HG03442 (cell line): ENCODE results near the gene THOC2.
"Not testable (repeated sequence)": the region's sequence is repeated elsewhere in the genome, so short reads cannot be mapped to it uniquely, and the experiment has no call there.

Experiments
- ATAC-seq: cut with Tn5 transposase; IDR thresholded peaks from one replicate; pipeline ENCODE4 v1.9.1; 2021; ENCODE audit warnings: mild to moderate bottlenecking, moderate library complexity; ENCODE audit not compliant: unreplicated experiment

Gene THOC2

DNA sequence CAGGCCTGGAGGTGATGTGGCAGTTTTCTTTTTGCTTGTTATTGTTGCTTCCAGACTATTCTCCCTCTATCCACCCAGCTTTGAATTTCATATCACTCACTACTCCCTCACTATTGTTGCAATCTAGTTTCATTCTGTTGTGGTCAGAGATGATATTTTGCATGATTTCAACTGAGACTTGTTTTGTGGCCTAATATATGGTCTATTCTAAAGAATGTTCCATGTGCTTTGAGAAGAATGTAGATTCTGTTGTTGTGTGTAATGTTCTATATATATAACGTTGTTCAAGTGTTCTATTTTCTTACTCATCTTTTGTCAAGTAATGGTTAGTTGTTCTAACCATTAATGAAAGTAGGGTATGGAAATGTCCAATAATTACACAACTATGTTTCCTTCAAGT is 59.0 kb downstream of the THOC2 start:
- peak; percentile 59 for ATAC-seq

DNA sequence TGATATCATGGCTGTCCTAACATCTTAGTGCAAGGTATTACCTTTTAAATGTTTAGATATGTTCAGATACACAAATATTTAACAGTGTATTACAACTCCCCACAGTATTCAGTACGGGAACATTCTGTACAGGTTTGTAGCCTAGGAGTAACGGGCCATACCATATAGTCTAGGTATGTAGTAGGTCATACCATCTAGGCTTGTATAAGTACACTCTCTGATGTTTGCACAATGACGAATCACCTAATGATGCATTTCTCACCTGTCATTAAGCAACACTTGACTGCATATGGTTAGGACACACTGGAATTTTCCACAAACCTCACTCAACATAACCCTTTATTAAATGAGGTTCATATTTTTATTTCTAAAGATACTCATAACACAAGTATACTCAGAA is 67.7 kb downstream of the THOC2 start:
- no peak for ATAC-seq

DNA sequence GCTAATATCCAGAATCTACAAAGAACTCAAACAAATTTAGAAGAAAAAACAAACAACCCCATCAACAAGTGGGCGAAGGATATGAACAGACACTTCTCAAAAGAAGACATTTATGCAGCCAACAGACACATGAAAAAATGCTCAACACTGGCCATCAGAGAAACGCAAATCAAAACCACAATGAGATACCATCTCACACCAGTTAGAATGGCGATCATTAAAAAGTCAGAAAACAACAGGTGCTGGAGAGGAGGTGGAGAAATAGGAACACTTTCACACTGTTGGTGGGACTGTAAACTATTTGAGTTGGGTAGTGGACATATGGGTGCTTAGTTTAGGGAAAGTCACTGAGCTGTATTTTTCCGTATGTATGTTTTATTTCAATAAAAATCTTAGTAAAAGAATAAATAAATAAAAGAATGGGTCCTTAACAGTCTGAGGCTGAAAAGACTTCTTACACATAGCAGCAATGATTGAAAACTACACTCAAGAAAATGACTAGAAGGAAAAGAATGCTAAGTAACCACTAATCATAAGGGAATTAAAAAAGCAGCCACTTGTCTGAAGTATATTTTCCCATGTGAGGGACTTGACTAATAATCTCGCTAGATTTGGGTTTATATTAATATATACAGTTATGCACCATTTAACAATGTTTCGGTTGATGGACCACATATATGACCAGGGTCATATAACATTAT is 68.2 kb downstream of the THOC2 start:
- ATAC-seq = not testable (repeated sequence)

DNA sequence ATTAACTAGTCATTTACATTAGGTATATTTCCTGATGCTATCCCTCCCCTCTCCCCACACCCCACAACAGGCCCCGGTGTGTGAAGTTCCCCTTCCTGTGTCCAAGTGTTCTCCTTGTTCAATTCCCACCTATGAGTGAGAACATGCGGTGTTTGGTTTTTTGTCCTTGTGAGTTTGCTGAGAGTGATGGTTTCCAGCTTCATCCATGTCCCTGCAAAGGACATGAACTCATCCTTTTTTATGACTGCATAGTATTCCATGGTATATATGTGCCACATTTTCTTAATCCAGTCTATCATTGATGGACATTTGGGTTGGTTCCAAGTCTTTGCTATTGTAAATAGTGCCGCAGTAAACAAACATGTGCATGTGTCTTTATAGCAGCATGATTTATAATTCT is 69.1 kb downstream of the THOC2 start:
- ATAC-seq = not testable (repeated sequence)

DNA sequence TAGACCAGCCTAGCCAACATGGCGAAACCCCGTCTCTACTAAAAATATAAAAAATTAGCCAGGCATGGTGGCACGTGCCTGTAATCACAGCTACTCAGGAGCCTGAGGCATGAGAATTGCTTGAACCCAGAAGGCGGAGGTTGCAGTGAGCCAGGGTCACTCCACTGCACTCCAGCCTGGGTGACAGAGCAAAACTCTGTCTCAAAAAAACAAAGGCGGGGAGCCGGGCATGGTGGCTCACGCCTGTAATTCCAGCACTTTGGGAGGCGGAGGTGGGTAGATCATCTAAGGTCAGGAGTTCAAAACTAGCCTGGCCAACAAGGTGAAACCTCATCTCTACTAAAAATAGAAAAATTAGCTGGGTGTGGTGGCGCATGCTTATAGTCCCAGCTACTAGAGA is 76.3 kb downstream of the THOC2 start:
- ATAC-seq = not testable (repeated sequence)

DNA sequence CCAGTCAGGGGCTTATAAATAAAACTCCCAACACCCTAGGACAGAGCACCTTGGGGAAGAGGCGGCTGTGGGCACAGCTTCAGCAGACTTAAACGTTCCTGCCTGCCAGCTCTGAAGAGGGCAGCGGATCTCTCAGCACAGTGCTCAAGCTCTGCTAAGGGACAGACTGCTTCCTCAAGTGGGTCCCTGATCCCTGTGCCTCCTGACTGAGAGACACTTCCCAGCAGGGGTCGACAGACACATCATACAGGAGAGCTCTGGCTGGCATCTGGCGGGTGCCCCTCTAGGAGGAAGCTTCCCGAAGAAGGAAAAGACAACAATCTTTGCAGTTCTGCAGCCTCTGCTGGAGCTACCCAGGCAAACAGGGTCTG is 84.1 kb downstream of the THOC2 start:
- not testable (repeated sequence) for ATAC-seq

DNA sequence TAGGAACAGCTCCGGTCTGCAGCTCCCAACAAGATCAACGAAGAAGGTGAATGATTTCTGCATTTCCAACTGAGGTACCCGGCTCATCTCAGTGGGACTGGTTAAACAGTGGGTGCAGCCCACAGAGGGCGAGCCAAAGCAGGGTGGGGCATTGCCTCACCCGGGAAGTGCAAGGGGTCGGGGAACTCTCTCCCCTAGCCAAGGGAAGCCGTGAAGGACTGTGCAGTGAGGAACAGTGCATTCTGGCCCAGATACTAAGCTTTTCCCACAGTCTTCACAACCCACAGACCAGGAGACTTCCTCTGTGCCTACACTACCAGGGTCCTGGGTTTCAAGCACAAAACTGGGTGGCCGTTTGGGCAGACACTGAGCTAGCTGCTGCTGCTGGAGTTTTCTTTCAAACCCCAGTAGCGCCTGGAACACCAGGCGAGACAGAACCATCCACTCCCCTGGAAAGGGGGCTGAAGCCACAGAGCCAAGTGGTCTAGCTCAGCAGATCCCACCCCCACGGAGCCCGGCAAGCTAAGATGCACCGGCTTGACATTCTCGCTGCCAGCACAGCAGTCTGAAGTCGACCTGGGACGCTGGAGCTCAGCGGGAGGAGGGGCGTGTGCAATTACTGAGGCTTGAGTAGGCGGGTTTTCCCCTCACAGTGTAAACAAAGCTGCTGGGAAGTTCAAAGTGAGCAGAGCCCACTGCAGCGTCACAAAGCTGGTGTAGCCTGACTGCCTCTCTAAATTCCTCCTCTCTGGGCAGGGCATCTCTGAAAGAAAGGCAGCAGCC is 84.6 kb downstream of the THOC2 start:
- peak; percentile 49 for ATAC-seq

DNA sequence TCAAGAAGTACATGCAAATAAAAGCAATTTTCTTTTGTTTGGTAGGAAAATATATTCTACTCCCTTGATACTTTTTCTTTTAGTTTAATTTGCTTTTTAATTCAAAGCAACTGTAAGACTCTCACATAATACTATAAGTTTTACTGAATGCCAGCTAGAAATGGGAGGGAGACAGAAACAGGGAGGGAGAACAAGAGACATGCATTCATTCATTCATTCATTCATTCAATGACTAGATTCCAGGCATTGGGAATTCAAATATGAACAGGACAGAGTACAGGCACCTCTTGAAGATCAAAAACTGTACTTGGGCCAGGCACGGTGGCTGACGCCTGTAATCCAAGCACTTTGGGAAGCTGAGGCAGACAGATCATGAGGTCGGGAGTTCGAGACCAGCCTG is 85.6 kb downstream of the THOC2 start:
- ATAC-seq = no peak

DNA sequence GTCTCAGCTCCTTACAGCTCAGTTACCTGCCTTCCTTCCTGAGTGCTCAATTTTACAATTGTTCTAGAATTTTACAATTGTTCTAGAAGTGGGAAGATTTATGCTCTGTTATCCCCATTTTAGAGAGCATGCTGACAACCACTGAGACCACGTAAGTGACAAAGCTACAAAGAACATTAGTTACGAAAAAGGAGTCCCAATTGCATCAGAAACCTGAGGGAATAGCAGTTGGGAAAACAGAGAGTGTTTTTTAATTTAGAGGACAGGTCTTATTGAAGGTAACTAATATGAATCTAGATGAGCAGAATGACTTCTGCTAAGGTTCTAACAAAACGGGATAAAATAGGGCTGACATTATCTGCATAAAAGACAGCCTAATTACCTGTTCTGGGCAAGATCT is 103.3 kb downstream of the THOC2 start:
- no peak for ATAC-seq

DNA sequence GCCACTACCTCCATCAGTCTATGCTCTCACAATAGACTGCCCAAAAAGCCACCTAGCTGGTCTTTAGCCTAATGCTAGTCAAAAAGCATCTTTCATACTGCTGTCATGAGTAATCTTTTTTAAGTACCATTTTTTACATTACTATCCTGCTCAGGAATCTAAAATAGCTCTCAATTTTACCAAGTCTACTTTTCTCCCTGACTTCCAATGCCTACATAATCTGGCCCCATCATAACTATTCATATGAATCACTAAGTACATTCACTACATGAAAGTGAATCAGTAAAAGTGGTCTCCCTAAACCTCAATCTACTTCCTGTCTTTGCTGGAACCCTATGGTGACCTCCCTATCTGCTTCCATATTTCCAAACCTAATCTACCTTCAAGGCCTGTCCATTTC is 105.9 kb downstream of the THOC2 start:
- ATAC-seq = no peak

DNA sequence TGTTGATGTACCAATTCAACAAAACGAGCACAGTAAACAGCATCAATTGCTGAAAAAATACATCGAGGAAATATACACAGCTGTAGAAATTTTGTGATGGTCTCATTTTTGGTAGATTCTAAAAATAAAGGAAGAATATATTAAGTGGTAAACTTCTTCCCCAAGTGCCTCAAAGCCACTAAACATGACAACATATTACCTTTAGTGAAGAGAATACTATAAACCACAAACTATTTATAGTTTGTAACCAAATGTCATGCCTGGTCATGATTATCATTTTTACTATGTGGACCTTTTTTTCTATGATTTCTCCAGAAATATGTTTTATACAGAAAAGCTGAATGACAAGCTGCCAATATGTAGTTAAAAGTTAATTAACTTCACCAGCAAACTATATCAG is 106.9 kb downstream of the THOC2 start:
- no peak for ATAC-seq

DNA sequence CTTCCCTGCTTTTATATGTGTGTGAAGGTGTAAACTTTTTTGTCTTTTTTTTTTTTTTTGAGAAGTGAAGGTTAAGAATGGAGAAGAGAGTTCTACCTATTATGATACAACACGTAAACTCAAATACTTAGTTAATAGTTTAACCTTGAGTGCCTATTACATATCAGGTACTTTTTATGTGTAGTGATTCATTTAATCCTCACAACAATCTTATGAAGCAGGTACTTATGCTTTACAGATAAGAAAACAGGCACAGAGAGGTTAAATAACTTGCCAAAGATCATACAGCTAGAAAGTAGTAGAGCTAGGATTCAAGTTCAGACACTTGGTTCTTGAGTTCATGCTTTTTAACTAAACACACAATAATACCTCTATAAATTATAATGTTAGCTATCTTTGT is 107.4 kb downstream of the THOC2 start:
- no peak for ATAC-seq

DNA sequence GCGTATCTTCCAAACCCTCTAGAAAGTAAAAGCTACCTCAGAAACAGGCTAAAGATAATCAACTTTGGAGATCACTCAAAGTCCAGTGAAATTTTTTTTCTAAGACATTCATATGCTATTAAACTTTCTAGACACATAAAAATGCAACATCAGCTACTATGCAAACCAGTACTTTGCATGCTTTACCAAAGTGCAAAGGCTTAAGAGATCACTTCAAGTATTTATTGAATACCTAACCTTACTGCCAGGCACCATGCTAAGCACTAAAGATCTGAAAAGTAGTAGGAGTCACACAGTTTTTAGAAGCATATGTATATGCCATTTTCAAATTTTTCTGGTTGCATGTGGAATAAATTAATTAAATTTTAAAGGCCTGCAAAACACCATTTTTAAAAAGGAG is 115.8 kb downstream of the THOC2 start:
- ATAC-seq = no peak

DNA sequence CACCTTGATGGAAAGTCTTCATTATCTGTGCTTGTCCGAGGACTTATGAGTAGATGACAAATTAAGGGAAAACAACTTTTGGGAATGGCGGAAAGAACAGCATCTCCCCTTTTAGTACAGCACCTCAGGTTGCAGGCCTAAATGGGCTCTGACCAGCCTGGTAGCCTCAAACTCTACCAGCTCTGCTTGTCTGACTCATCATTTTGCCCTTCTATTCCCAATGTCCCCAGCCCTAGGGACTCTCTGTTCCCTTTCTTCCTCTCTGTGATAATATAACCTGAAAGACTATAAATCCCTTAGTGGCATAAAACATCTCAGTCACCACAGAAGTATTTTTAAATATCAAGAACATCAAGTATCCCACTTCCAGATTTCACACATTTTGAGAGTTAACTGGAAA is 121.9 kb downstream of the THOC2 start:
- ATAC-seq = no peak

DNA sequence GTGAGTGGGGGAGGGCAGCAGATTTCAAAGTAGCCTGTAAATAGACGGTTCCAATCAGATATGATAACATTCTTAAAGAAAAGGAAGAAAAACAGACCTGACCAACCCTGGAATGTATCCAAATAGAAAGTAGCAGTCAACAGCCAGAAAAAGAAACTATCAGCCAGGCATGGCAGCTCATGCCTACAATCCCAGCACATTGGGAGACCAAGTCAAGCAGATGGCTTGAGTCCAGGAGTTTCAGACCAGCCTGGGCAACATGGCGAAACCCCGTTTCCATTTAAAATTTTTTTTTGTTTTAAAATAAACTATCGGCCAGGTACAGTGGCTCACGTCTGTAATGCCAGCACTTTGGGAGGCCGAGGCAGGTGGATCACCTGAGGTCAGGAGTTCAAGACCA is 125.0 kb downstream of the THOC2 start:
- no peak for ATAC-seq

DNA sequence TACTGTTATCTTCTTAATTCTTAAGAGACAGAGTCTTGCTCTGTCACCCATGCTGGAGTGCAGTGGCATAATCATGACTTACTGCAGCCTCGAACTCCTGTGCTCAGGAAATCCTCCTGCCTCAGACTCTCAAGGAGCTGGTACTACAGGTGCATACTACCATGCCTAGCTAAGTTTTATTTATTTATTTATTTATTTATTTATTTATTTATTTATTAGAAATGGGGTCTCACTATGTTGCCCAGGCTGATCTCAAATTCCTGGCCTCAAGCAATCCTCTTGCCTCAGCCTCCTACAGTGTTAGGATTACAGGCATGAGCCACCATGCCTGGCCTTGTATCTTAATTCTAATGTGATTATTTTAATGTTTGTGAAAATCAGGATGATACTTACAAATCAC is 125.6 kb downstream of the THOC2 start:
- no peak for ATAC-seq

DNA sequence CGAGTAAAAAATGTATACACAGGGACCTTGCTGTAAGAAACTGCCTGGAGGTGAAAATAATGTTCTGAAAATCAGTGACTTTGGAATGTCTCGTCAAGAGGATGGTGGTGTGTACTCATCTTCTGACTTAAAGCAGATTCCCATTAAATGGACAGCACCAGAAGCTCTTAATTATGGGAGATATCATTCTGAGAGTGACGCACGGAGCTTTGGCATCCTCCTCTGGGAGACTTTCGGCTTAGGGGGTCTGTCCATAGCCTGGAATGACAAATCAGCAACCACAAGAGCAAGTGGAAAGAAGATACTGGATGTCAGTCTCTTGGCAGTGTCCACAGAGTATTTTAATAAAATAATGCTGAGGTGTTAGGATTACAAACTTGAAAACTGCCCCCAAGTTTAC is 129.4 kb downstream of the THOC2 start:
- ATAC-seq = no peak

DNA sequence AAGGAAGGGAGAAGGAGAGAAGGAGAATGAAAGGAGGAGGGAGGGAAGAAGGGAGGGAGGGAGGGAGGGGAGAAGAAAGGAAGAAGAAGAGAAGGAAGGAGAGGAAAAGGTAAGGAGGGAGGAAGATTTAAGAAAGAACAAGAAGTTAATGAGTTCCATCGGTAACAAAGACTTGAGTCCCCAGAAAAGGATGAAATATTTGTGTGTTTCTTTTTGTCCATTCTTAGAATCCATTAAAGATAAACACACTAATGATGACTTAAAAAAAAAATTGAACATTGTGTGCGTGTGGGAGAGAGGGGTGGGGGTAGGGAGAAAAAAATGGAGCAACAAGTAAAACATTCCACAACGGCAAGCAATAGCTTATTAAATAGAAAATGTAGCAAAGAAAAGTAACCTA is 131.4 kb downstream of the THOC2 start:
- no peak for ATAC-seq

DNA sequence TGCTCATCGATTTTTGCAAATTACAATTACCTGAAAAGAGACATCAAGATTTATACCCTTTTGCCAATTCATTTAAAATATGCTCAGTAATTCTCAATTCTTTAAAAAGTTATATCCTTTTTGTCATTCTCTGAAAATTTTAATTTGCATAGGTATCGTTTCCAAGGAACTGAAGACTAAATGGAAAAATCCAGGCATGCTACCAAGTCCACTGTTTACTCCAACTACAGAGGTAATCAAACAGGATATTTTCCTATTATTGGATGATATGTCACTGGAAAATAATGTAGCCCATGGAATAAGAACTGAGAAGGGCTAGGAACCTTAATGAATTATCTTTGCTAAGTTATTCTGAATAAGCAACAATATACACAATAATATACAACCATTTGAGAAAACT is 132.7 kb downstream of the THOC2 start:
- no peak for ATAC-seq

DNA sequence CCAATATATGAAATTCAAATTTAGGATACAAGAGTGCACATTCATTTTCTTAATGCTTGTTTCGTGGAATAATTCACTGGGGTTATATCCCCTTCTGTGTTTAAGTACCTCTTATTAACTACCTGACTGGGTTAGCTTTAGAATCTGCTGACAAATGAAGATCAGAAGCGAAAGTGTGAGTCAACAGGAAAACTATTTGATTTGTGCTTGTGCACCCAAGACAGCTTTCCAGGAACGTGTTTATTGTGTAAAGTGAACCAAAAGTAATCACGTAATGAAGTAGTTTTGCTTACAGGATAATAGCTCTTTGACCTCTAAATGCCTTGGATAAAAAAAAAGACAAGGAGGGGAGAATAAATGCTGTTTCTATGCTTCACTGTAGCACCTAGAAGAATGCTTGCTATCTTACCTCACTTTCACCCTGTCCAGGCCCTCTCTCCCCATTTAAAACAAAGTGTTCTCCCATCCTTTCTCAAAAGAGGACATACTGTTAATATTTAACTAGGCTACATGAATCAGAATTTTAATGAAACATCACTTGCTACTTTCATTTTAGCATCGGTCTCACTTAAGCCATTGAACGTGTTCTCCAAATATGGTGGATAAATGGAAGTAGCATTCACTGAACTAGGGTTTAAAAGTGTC is 141.9 kb downstream of the THOC2 start:
- ATAC-seq = peak; percentile 77

DNA sequence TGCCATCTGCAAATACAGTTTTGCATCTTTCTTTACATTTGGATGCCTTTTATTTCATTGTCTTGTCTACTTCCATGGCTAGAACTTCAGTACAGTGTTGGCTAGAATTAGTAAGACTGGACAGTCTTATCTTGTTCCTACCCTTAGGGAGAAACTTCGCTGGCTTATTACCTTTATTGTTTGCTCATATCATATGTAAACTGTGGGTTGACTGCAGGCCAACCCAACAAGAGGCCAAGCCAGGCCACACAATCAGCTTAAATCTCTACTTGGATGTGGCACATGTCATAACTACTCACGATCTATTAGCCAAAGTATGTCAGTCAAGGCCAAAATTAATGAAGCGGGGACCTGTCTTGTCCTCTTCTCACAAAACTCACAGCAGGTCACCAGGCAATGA is 144.1 kb downstream of the THOC2 start:
- no peak for ATAC-seq

DNA sequence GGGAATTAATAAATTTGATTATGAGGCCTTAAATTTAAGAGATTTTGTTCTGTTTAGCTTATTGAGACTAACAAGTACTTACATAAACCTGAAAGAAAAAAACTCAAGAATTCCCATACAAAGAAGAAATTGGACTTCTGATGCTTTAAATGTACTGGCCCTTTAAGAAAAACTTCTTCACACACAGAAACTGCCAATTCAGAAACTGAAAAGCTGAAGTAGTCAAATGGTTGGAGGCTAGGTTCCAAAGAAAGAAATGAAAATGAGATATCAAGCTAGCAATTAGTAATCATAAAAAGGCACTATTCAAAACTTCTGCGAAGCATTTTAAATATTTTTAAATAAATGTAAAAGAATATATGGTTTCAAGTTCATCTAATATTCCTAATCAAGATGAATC is 151.3 kb downstream of the THOC2 start:
- peak; percentile 45 for ATAC-seq
